Naive thymus-derived CD4-positive, alpha-beta T cell (primary cell): ENCODE results near the gene RNPEP. TPM values are rescaled to one million over a fixed set of nuclear protein-coding genes. Genes with fewer than 3 reads are reported as not detected.
A peak's percentile ranks its signal among the peaks of the same experiment; 100 is the strongest.

Experiments used
- ATAC-seq: fragments of 150-1000 bp; cut with Tn5 transposase; 2 replicates; pipeline ENCODE4 v1.10.0; 2021; ENCODE audit warnings: mild to moderate bottlenecking, moderate library complexity
- CTCF ChIA-PET: fragments of 350-600 bp; sonication (Branson Sonifier 250); formaldehyde crosslinking; loops from one replicate; lab custom pipeline; 2021; ENCODE audit warnings: antibody characterized with exemption; lab: Charles Lee
- POLR2A ChIA-PET: fragments of 350-600 bp; sonication (Branson Sonifier 250); formaldehyde crosslinking; loops from one replicate; lab custom pipeline; 2021; ENCODE audit warnings: antibody characterized with exemption, inconsistent platforms; lab: Charles Lee
- DNase-seq, 9 donors: peaks; one replicate each; pipeline versions ENCODE4 v3.0.0 to v3.0.0-alpha.2; 2020 to 2022; ENCODE audit warnings: mixed read lengths in 1 of 9
- H3K27ac ChIP-seq: one replicate; pipeline ENCODE4 v1.7.0; 2013; ENCODE audit warnings: mild to moderate bottlenecking, low read depth, low read length, moderate library complexity
- H3K27me3 ChIP-seq, 2 donors: one replicate each; pipeline ENCODE4 v1.7.0; 2013; ENCODE audit warnings: low read length in 2 of 2, mild to moderate bottlenecking in 2 of 2, moderate library complexity in 2 of 2; ENCODE audit not compliant: control insufficient read depth in 2 of 2, insufficient read depth in 2 of 2
- H3K36me3 ChIP-seq, 3 experiments: 1 replicate in 2 of 3; 2 replicates in 1 of 3; pipeline ENCODE4 v1.7.0; 2013; ENCODE audit warnings: low read length in 3 of 3, mild to moderate bottlenecking in 3 of 3, moderate library complexity in 1 of 3; ENCODE audit not compliant: insufficient read depth in 3 of 3, control insufficient read depth in 2 of 3
- H3K4me1 ChIP-seq, 2 donors: one replicate each; pipeline ENCODE4 v1.7.0; 2013; ENCODE audit warnings: low read length in 2 of 2, mild to moderate bottlenecking in 2 of 2, moderate library complexity in 1 of 2; ENCODE audit not compliant: control insufficient read depth in 2 of 2, insufficient read depth in 2 of 2
- H3K4me3 ChIP-seq: 2 replicates; pipeline ENCODE4 v1.7.0; 2013; ENCODE audit warnings: mild to moderate bottlenecking, low read length
- H3K9me3 ChIP-seq, 3 experiments: 1 replicate in 2 of 3; 2 replicates in 1 of 3; pipeline ENCODE4 v1.7.0; 2013; ENCODE audit warnings: low read length in 3 of 3; ENCODE audit not compliant: control insufficient read depth in 2 of 3
- H3K27ac Mint-ChIP-seq, 9 donors: one replicate each; pipeline ENCODE4 v1.8.0; 2020 to 2022; ENCODE audit warnings: mixed read lengths in 9 of 9, mild to moderate bottlenecking in 8 of 9, moderate library complexity in 5 of 9, inconsistent platforms in 2 of 9
- H3K27me3 Mint-ChIP-seq, 5 donors: one replicate each; pipeline ENCODE4 v1.8.0; 2021 to 2022; ENCODE audit warnings: mixed read lengths in 5 of 5, mild to moderate bottlenecking in 1 of 5
- H3K36me3 Mint-ChIP-seq, 5 donors: one replicate each; pipeline ENCODE4 v1.8.0; 2020 to 2022; ENCODE audit warnings: mixed read lengths in 5 of 5, mild to moderate bottlenecking in 3 of 5, inconsistent platforms in 1 of 5
- H3K4me1 Mint-ChIP-seq, 7 donors: one replicate each; pipeline ENCODE4 v1.8.0; 2020 to 2022; ENCODE audit warnings: mixed read lengths in 7 of 7, mild to moderate bottlenecking in 3 of 7, inconsistent platforms in 1 of 7
- H3K4me3 Mint-ChIP-seq, 10 donors: one replicate each; pipeline ENCODE4 v1.8.0; 2020 to 2022; ENCODE audit warnings: mild to moderate bottlenecking in 10 of 10, mixed read lengths in 10 of 10, moderate library complexity in 6 of 10, inconsistent platforms in 2 of 10
- H3K9me3 Mint-ChIP-seq, 11 donors: one replicate each; pipeline ENCODE4 v1.8.0; 2020 to 2022; ENCODE audit warnings: mixed read lengths in 11 of 11, mild to moderate bottlenecking in 4 of 11, inconsistent platforms in 1 of 11, moderate library complexity in 1 of 11
- intact Hi-C, 2 donors: fragments of 100-400 bp; cut with micrococcal nuclease; formaldehyde crosslinking; loops; one replicate each; pipeline ENCODE4 v1.15.1; 2023
- polyA plus RNA-seq, 2 donors: library from polyadenylated mRNA; unstranded; fragments of 300-500 nt; fragmentation: Illumina TruSeq; gene quantifications; one replicate each; pipeline ENCODE4 v1.2.3, GENCODE V29; 2021
- total RNA-seq, 6 experiments: library from RNA in 5 of 6; stranded (reverse) in 5 of 6; gene quantifications; 1 replicate in 5 of 6; 2 replicates in 1 of 6; pipeline ENCODE4 v1.2.3 and lab custom pipeline; 2021 to 2026

The RNPEP gene
- total and polyA plus RNA-seq, 7 experiments from 2014 or later: 19.4 to 43.4 (median 26.8) TPM

DNA sequence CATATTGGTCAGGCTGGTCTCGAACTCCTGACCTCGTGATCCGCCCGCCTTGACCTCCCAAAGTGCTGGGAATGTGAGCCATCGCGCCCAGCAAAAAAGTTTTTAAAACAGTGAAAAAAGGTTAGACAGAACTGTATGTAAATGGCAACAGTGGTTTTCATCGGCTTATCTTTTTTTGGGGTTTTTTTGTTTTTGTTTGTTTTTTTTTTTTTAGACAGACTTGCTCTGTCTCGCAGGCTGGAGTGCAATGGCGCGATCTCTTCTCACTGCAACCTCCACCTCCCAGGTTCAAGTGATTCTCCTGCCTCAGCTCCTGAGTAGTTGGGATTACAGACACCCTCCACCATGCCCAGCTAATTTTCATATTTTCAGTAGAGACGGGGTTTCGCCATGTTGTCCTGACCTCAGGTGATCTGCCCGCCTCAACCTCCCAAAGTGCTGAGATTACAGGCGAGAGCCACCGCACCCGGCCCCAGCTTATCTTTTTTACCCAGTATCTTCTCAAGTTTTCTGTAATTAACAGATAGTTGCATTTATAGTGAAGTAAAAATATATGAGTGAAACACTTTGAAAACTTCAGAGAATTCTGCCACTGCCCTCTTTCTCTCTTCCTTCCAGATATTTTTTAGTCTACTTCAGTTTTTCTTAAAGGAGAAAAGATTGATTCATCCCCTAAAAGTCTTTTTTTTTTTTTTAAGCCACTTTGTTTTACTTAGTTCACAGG is 14.1 kb upstream of the RNPEP start:
- ATAC-seq (no peak), DNase-seq (no peak)
- Histone ChIP-seq H3K4me3 (no peak overlapping the region), H3K27me3 (no peaks in the 10 kb centered on the region), H3K36me3 (peaks cover 7 to 54% (median 21%) of the 10 kb centered on the region in 3 experiments), H3K4me1 (no peaks in the 10 kb centered on the region), H3K27ac (no peak overlapping the region), H3K9me3 (no peaks in the 10 kb centered on the region)
- H3K27me3 Mint-ChIP-seq: no peaks in the 10 kb centered on the region
- H3K9me3 Mint-ChIP-seq: peaks cover 0 to 1% (median 0%) of the 10 kb centered on the region in 11 donors
- intact Hi-C loops: no loop called here
- H3K27ac Mint-ChIP-seq: no peak overlapping the region
- POLR2A ChIA-PET: interaction anchor here (0.7 kb wide), 1 partner anchor 174 kb away, joined by 3 read pairs; no protein-coding TSS in a partner anchor
- no peak overlapping the region for H3K4me3 Mint-ChIP-seq
- peaks cover 0 to 2% (median 0%) of the 10 kb centered on the region in 7 donors for H3K4me1 Mint-ChIP-seq
- CTCF ChIA-PET: interaction anchor here (0.6 to 1.2 kb wide), 2 partner anchors 22 to 174 kb away, joined by 3 to 4 read pairs; partner anchors contain the start of gene LMOD1
- peaks cover 0 to 40% (median 15%) of the 10 kb centered on the region in 5 donors for H3K36me3 Mint-ChIP-seq

DNA sequence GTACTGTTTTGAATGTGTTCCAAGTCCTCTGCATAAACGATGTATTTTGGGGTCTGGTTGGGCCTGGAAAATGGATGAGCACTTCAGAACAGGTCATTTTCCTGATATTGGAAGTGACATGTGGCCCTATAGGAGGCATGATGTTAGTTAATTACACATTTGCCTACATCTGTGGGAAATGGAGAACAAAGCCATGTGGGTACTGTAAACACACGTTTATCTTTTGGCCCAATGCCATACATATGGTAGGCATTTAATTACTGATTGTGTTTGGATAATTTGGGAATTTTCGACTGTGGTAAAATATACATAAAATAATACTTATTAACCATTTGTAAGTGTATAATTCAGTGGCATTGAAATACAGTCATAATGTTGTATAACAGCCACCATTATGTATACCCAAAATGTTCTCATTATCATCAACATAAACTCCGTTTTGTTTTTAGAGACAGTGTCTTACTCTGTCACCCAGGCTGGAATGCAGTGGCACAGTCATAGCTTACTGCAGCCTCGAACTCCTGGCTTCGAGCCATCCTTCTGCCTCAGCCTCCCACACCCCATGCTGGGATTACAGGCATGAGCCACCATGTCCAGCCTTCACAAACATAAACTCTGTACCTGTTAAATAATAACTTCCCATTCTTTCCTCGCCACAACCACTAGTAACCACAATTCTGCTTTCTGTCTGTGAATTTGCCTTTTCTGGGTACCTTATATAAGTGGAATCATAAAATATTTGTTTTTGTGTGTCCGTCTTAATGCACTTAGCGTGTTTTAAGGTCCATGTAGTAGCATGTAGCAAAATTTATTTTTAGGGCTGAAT is 11.9 kb upstream of the RNPEP start:
- Histone ChIP-seq H3K9me3 (no peaks in the 10 kb centered on the region), H3K4me1 (no peaks in the 10 kb centered on the region), H3K36me3 (peaks cover 3 to 36% (median 5%) of the 10 kb centered on the region in 3 experiments), H3K27me3 (no peaks in the 10 kb centered on the region), H3K4me3 (no peak overlapping the region), H3K27ac (no peak overlapping the region)
- H3K27ac Mint-ChIP-seq: no peak overlapping the region
- intact Hi-C loops: loop anchor here in 1 of 2 donors (5.0 kb wide), 1 partner anchor 93 kb away; no protein-coding TSS in a partner anchor
- peaks cover 0 to 2% (median 0%) of the 10 kb centered on the region in 7 donors for H3K4me1 Mint-ChIP-seq
- peaks cover 0 to 15% (median 0%) of the 10 kb centered on the region in 5 donors for H3K27me3 Mint-ChIP-seq
- peaks cover 0 to 37% (median 12%) of the 10 kb centered on the region in 5 donors for H3K36me3 Mint-ChIP-seq
- DNase-seq (no peak), ATAC-seq (no peak)
- H3K9me3 Mint-ChIP-seq: peaks cover 0 to 1% (median 0%) of the 10 kb centered on the region in 11 donors
- no peak overlapping the region for H3K4me3 Mint-ChIP-seq
- ChIA-PET CTCF (interaction anchor here (3.4 kb wide), 1 partner anchor 79 kb away, joined by 11 read pairs; no protein-coding TSS in a partner anchor), POLR2A (no interaction called here)

DNA sequence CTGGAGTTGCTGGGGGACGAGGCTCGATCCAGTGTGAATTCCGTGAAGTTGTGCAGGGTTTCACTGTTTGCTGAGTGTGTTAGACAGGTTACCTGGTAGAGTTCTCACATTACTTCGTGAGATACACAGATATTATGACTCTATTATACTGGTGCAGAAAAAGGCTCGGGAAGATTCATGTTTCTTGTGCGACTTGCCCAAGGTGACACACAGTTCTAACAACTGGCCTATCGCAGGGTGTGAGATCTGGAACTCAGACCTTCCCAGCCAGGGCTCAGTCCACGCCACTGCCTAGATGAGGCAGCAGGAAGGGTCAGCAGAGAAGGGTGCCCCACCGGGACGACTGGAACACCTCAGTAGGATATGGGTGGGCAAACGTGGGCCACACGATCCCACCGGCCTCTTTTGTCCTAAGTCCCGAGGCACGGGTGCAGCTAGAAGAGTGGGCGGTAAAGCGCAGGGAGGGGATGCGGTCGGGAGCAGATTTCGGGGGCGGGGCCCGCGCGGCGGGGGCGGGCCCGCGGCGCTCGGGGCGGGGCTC is 296 bp upstream of the RNPEP start:
- peaks cover 0 to 4% (median 0%) of the 10 kb centered on the region in 5 donors for H3K36me3 Mint-ChIP-seq
- H3K4me1 Mint-ChIP-seq: peaks cover 18 to 34% (median 24%) of the 10 kb centered on the region in 7 donors
- H3K9me3 Mint-ChIP-seq: no peaks in the 10 kb centered on the region
- H3K4me3 Mint-ChIP-seq: peak overlapping the region; percentile 83 to 100 (median 96)
- CTCF ChIA-PET: interaction anchor here (1.0 to 1.4 kb wide), 2 partner anchors 8 to 17 kb away, joined by 4 read pairs; no protein-coding TSS in a partner anchor
- H3K4me1 ChIP-seq: peaks cover 7 to 8% of the 10 kb centered on the region in 2 donors
- peak overlapping the region; percentile 82 for H3K27ac ChIP-seq
- H3K9me3 ChIP-seq: no peaks in the 10 kb centered on the region
- peak overlapping the region; percentile 78 to 97 (median 93) for H3K27ac Mint-ChIP-seq
- ATAC-seq (peak; percentile 88), DNase-seq (peak in 4 of 9 donors; percentile 50 to 76 (median 52))
- H3K27me3 ChIP-seq: no peaks in the 10 kb centered on the region
- peaks cover 0 to 16% (median 0%) of the 10 kb centered on the region in 5 donors for H3K27me3 Mint-ChIP-seq
- no peaks in the 10 kb centered on the region for H3K36me3 ChIP-seq
- POLR2A ChIA-PET: interaction anchor here (0.7 to 1.9 kb wide), 5 partner anchors 16 to 488 kb away, joined by 3 to 7 read pairs (median 5); partner anchors contain the start of genes IPO9 and TIMM17A
- H3K4me3 ChIP-seq: peak overlapping the region; percentile 61
- intact Hi-C loops: loop anchor here (1.0 to 2.0 kb wide), 2 partner anchors 27 to 153 kb away; partner anchors contain the start of genes TIMM17A (in 2 of the 2) and IPO9 (in 1 of the 2)

DNA sequence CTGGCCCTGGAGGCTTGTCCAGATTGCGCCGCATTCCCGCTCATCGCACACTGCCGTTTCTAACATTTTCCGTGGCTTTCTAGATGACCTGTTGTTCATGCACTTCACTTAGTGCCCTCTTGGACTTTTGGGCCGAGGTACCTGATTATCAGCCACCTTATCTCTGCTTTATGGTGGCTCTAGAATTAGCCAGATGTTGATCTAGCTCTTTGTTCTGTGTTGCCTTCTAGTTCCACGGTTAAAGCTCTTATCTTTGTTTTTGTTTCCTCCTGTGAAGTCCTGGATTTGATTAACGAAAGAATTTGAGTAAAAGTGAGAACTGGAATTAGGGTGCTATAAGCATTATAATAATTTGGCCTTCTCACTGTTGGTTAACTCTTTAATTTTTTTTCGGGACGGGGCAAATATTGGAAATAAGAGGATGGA is 945 bp downstream of the RNPEP start:
- H3K36me3 Mint-ChIP-seq: peaks cover 0 to 4% (median 0%) of the 10 kb centered on the region in 5 donors
- H3K4me1 Mint-ChIP-seq: peaks cover 18 to 34% (median 24%) of the 10 kb centered on the region in 7 donors
- peak overlapping the region; percentile 61 for H3K4me3 ChIP-seq
- no peaks in the 10 kb centered on the region for H3K9me3 Mint-ChIP-seq
- peak overlapping the region; percentile 89 to 100 (median 97) for H3K4me3 Mint-ChIP-seq
- POLR2A ChIA-PET: interaction anchor here (1.1 to 1.7 kb wide), 4 partner anchors 9 to 31 kb away, joined by 3 to 5 read pairs (median 4); partner anchors contain the start of gene TIMM17A
- peak overlapping the region; percentile 82 for H3K27ac ChIP-seq
- peak overlapping the region; percentile 81 to 98 (median 91) for H3K27ac Mint-ChIP-seq
- H3K9me3 ChIP-seq: no peaks in the 10 kb centered on the region
- peak in 2 of 9 donors; percentile 2 to 8 for DNase-seq
- H3K27me3 ChIP-seq: no peaks in the 10 kb centered on the region
- intact Hi-C loops: loop anchor here in 1 of 2 donors (2.0 kb wide), 1 partner anchor 155 kb away; the partner anchor contains the start of gene IPO9
- CTCF ChIA-PET: interaction anchor here (1.2 kb wide), 1 partner anchor 10 kb away, joined by 4 read pairs; no protein-coding TSS in a partner anchor
- no peak for ATAC-seq
- H3K4me1 ChIP-seq: peaks cover 7 to 8% of the 10 kb centered on the region in 2 donors
- no peaks in the 10 kb centered on the region for H3K36me3 ChIP-seq
- peaks cover 0 to 13% (median 0%) of the 10 kb centered on the region in 5 donors for H3K27me3 Mint-ChIP-seq

DNA sequence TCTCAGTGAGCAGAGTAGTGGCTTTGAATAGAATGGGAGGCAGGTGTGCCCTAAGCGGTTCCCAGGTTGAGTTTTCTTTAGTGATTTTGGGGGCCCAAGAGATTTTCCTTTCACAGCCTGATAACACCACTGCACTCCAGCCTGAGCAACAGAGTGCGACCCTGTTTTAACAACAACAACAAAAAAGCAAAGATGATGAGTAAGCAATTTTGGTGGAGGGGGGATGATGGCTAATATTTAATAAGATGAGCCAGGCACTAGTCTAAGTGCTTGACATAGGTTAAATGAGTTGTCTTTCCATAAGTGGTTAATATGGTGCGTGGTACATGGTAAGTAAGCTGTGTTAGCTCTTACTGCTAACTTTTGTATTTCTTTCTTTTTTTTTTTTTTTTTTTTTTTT is 2.0 kb downstream of the RNPEP start:
- H3K9me3 Mint-ChIP-seq: no peaks in the 10 kb centered on the region
- CTCF ChIA-PET: interaction anchor here (0.7 kb wide), 1 partner anchor 1005 kb away, joined by 3 read pairs; no protein-coding TSS in a partner anchor
- ATAC-seq (no peak), DNase-seq (no peak)
- H3K4me3 Mint-ChIP-seq: peak overlapping the region in 6 of 10 donors; percentile 5 to 100 (median 64)
- H3K4me1 Mint-ChIP-seq: peaks cover 18 to 34% (median 24%) of the 10 kb centered on the region in 7 donors
- H3K27me3 Mint-ChIP-seq: peaks cover 0 to 12% (median 0%) of the 10 kb centered on the region in 5 donors
- peaks cover 7 to 8% of the 10 kb centered on the region in 2 donors for H3K4me1 ChIP-seq
- H3K36me3 ChIP-seq: peaks cover 0 to 4% (median 0%) of the 10 kb centered on the region in 3 experiments
- H3K27ac ChIP-seq: no peak overlapping the region
- no peak overlapping the region for H3K4me3 ChIP-seq
- intact Hi-C loops: no loop called here
- POLR2A ChIA-PET: no interaction called here
- H3K9me3 ChIP-seq: no peaks in the 10 kb centered on the region
- H3K27me3 ChIP-seq: no peaks in the 10 kb centered on the region
- peak overlapping the region in 5 of 9 donors; percentile 23 to 95 (median 48) for H3K27ac Mint-ChIP-seq
- peaks cover 0 to 7% (median 4%) of the 10 kb centered on the region in 5 donors for H3K36me3 Mint-ChIP-seq
